Stimulated activated naive CD4-positive, alpha-beta T cell treated with Interleukin-2 at 50 U/mL for 16 hours (primary cell): ENCODE results near the gene VAV2.

Experiments used
- DNase-seq: peaks from one replicate; lab custom pipeline; 2025; lab: John Stamatoyannopoulos, UW

VAV2 gene

GRCh38 chr9:134026981-134027380, 34.9 kb upstream of the VAV2 start:
- no peak for DNase-seq

GRCh38 chr9:134026581-134026980, 34.5 kb upstream of the VAV2 start:
- DNase-seq, result no peak

DNA sequence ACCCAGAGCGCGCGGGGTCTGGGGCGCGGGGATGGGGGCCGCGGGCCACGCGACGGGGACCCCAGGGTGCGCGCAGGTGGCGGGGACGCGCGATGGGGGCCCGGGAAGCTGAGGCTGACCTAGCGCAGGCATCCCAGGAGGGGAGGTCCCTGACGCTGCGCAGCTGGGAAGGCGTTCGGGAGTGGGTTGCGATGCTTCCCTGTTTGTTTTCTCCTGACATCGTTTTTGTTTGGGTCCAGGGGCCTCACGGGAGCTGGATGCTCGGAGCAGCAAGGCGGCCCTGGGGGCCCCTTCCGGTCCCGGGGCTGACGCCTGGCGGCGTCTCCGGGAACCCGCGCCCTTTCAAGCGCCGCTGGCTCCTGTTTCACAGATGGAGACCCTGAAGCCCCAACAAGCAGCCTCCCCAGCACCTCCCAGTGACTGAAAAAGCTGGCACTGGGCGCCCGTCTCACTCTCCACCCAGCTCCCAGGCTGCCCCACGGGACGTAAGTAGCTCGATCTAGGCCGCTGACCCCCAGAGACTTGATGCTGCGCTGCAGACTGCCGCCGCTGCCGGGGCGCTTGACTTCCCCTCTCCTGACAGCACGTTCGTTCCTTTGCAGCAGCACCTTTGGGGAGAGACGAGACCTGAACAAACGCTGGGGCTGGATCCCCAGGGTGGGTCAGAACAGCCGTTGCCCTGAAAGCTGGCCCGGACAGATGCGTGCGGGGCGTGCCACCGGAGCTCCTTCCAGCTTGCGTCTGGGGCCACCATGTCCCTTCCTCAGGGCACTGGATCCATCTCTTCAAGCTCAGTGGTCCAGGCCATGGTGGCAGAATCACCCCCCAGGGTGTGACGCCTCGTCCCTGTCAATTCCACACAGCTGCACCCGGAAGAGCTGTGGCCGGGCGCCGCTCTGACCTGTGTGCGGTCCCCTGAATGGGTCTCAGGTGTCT, 33.8 kb upstream of the VAV2 start:
- DNase-seq, result peak; percentile 38

DNA sequence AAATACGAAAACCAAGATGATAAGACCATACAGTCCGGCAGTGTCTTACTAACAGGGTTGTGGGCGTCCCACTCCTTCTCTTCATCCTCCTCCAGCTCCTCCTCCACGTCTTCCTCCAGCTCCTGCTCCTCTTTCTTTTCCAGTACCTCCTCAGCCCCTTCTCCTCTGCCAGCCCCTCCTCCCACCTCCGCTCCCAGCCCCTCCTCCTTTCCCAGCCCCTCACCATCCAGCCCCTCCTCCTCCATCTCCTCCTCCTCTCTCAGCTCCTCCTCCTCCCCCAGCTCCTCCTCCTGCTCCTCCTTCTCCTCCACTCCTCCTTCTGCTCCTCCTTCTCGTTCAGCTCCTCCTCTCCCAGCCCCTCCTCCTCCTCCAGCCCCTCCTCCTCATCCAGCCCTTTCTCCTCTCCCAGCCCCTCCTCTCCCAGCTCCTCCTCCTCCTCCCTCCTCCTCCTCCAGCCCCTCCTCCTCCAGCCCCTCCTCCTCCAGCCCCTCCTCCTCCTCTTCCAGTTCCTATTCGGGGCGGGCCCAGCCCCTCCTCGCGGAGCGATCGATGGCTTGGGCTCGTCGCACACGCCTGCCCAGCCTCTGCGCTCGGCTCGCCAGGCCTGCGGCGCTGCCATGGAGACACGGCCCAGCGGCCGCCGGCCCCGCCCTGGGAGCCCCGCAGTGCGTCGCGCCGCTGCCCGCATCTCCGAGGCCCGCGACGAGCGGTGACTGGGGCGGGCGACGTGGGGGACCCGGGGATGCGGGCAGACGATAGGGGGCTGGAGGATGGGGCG, 32.9 kb upstream of the VAV2 start, which contains the start of gene BRD3OS:
TSS of gene BRD3OS (plus strand) at position 654 of the 778 bp plus-strand sequence. CDS start 1,267 bp downstream, outside the sequence.
- DNase-seq, result peak; percentile 93

GRCh38 chr9:134024214-134024792, 32.2 kb upstream of the VAV2 start:
- no peak for DNase-seq

- DNase-seq, result no peak
These were observed 22.8 kb upstream of the VAV2 start for GRCh38 chr9:134014946-134015345.

DNA sequence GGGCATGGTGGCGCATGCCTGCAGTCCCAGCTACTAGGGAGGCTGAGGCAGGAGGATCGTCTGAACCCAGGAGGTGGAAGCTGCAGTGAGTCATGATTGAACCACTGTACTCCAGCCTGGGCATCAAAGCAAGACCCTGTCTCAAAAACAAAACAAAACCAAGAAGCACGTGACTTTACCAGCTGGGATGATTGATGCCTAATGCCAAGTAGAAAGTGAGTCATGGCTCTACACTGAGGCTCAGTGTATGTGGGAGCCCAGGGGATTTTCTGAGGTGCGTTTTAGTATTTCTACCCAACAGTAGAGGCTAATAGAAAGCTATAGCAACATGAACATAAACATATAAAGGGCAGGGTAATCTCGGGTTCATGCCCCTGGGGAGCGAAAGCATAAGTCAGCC, 19.3 kb upstream of the VAV2 start:
- no peak for DNase-seq

- no peak for DNase-seq
These were observed 18.4 kb upstream of the VAV2 start for GRCh38 chr9:134010310-134011173.

GRCh38 chr9:134007571-134007970, 15.4 kb upstream of the VAV2 start:
- DNase-seq, result no peak

DNA sequence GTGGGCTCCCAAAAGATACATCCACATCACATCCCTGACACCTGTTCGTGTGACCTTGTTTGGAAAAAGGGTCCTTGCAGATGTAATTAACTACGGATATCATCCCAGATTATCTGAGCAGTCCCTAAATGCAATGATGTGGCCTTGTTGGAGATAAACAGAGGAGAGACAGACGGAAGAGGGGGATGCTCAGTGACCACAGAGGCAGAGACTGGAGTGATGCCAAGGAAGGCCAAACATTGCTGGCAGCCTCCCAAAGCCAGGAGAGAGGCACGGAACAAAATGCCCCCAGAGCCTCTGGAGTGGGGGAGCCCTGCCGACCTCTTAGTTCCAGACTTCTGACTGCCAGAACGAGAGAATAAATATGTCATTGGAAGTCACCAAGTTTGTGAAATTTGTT, 15.0 kb upstream of the VAV2 start:
- no peak for DNase-seq

DNA sequence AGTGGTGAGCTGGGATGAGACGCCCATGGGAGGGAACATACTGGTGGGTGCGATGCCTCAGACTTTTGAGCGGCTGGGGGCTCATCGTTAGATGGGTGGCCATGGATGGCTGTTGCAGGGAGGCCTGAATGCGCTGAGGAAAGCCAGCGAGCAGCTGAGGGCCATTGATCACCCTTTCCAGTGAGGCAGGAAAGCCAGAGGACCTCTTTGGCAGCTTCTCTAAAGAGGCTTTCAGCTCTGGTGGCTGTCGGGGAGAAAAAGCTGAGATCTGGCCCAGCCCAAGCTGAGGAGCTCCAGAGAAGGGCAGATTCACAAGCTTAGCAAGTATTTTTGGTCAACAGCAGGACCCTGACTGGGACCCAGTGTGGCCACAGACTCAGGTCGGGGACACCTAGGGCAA, 13.3 kb upstream of the VAV2 start:
- no peak for DNase-seq

DNA sequence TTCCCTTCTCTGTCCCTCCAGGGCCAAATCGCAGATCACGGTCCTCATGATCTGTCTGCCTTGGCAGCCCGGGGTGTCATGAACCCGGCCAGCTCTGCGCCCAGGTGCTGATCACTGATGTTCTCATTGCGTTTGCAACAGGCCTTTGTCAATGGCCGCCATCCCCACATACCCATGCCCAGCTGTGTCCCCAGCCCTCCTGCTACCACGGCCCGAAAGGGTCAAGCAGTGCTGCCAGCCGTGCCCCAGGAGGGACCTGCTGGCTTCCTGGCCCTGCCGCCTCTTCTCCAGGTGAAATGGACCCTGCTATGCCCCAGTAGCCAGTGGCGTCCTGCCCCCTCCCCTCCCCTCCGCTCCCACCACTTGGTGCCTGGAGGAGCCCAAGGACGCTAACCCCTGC, 12.8 kb upstream of the VAV2 start:
- no peak for DNase-seq

GRCh38 chr9:134004131-134004873, 12.2 kb upstream of the VAV2 start:
- no peak for DNase-seq

- no peak for DNase-seq
These were observed 11.1 kb upstream of the VAV2 start for GRCh38 chr9:134003237-134003636.

- no peak for DNase-seq
These were observed 10.7 kb upstream of the VAV2 start for GRCh38 chr9:134002796-134003195.

DNA sequence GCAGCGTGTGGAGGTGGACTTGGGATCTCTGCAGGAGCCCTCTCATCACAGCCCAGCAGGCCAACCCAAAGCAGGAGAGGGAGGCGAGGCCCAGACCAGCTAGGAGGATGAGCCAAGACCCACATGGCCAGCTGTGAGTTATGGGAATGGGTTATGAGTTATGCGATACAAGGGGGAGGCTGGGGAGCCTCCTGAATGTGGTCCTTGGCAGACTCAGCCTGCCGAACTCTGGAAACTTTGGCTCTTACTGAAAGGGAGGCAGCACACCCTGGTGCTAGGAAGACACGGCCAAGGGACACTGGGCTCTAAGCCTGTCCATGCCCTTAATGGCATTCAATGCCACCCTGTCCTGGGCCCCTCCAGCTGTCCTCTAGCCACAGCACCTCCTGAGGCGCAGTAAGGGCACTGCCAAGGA, 7.7 kb upstream of the VAV2 start:
- no peak for DNase-seq

DNA sequence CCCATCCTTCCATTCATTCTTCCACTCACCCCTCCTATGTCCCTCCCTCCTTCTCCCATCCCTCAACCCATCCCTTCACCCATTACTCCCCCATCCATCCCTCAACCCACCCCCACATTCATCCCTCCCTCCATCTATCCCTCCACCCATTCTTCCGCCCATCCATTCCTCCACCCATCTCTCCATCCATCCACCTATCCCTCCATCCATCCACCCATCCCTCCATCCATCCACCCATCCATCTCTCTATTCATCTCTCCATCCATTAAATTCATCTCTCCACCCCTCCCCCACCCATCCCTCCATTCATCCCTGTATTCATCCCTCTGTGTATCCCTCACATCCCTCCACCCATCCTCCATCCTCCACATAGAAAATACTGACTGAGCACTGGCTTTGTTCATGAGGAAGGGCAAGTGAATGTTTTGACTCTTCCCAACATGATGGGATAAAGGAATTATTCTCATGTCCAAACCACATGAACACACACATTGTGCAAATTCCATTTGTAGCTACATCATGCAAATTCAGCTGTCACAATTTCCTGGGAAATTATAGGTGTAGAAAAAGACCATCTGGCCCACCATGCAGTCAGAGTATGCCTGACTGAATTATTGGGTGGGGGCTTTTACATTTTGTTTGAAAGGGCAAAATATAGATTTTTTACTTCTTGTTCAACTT, 6.9 kb upstream of the VAV2 start:
- no peak for DNase-seq

DNA sequence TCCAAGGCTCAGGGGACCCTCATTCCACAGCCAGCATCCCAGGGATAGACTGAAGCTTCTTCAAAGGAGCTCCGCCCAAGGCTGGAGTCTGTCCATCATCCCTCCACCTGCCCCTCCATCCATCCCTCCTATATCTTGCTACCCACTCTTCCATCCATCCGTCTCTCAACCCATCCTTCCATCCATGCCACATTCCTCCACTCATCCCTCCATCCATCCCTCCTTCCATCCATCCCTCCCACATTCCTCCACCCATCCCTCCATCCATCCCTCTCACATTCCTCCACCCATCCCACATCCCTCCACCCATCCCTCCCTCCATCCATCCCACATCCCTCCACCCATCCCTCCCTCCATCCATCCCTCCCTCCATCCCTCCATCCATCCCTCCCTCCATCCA, 5.5 kb upstream of the VAV2 start:
- DNase-seq, result no peak

DNA sequence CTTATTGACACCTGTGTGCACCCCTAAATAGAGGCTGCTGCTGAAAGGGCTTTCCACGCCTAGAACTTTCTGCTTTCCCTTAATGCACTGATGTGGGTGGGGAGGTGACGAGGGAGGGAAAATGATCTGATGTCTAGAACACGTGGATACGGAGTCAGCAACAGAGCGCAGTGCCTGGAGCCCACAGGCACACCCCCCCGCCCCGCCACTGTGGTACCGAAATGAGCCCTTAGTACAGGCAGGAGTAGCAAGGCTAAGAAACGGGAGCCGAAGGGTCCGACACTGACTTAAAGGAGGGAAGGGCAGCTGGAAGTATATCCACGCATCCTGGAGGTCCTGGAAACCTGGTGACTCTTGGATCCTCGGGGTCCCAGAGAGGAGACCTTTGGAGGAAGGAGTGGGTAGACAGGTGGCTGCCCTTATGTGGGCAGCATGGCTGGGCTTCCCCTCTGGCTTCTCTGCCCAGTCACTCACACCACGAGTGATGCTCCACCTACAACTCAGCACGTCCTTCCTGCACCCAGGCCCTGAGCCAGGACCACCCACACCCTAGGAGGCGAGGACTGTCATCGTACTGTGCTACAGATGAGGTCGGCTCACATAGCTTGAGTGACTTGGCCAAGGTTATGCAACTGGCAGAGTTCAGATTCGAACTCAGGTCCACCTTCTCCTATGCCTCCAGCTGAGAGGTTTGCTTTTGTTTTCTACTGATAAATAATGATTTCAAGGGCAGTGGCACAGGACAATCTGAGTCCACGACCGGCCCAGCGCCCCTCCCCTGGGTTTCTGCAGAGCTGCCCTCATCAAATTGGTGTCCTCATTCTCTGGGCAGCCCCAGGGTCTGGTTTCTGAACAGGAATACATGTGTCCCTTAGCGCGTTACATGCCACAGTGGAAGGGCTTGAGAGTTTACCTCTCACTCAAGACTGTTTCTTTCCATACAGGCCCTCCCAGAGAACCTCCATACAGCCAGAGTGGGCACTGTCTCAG, 4.7 kb upstream of the VAV2 start:
- DNase-seq, result no peak
